Neural cell (in vitro differentiated cells): ENCODE data around the gene PRAF2. TPM values are rescaled to one million over a fixed set of nuclear protein-coding genes. Genes with fewer than 3 reads are reported as not detected.

Source experiments
- H2AFZ ChIP-seq: fragments of 200-600, 300-800 bp; sonication (generic), shearing (Covaris generic); 2 replicates; pipeline ENCODE4 v1.6.0; 2014; ENCODE audit warnings: low read depth, mild to moderate bottlenecking, antibody characterized with exemption, low read length, moderate library complexity
- H3F3A ChIP-seq: fragments of 200-600 bp; shearing (Covaris generic); 2 replicates; pipeline ENCODE4 v1.6.1; 2016; ENCODE audit warnings: mild to moderate bottlenecking, moderate library complexity, mixed read lengths, antibody characterized with exemption, low read length; ENCODE audit not compliant: insufficient read depth, poor library complexity, severe bottlenecking
- H3K27ac ChIP-seq: fragments of 200-600, 300-800 bp; sonication (generic), shearing (Covaris generic); 2 replicates; pipeline ENCODE4 v1.5.1; 2014; ENCODE audit warnings: mild to moderate bottlenecking, low read length, moderate library complexity
- H3K27me3 ChIP-seq: fragments of 300-800, 200-600 bp; sonication (generic), shearing (Covaris generic); 2 replicates; pipeline ENCODE4 v1.6.0; 2014; ENCODE audit warnings: mild to moderate bottlenecking, low read depth, low read length, moderate library complexity; ENCODE audit not compliant: insufficient read depth
- H3K36me3 ChIP-seq: fragments of 300-800, 200-600 bp; sonication (generic), shearing (Covaris generic); 2 replicates; pipeline ENCODE4 v1.5.1; 2014; ENCODE audit warnings: mild to moderate bottlenecking, antibody characterized with exemption, low read length, moderate library complexity; ENCODE audit not compliant: insufficient read depth
- H3K4me2 ChIP-seq: fragments of 300-800, 200-600 bp; sonication (generic), shearing (Covaris generic); 2 replicates; pipeline ENCODE4 v1.6.0; 2014; ENCODE audit warnings: mild to moderate bottlenecking, low read length
- H3K4me3 ChIP-seq: fragments of 300-800, 200-600 bp; sonication (generic), shearing (Covaris generic); 2 replicates; pipeline ENCODE4 v1.5.1; 2014; ENCODE audit warnings: mild to moderate bottlenecking, low read length, moderate library complexity
- H3K79me2 ChIP-seq: fragments of 200-600 bp; shearing (Covaris generic); replicated peaks from 2 replicates; pipeline ENCODE4 v1.6.0; 2014; ENCODE audit warnings: mild to moderate bottlenecking, low read length, moderate library complexity; ENCODE audit not compliant: insufficient read depth
- H3K9ac ChIP-seq: fragments of 300-800, 200-600 bp; sonication (generic), shearing (Covaris generic); 2 replicates; pipeline ENCODE4 v1.6.1; 2016; ENCODE audit warnings: mild to moderate bottlenecking, low read length, mixed read lengths
- H3K9me2 ChIP-seq: fragments of 200-600 bp; shearing (Covaris generic); 2 replicates; pipeline ENCODE4 v1.6.1; 2016; ENCODE audit warnings: mild to moderate bottlenecking, low read length, mixed read lengths; ENCODE audit not compliant: insufficient read depth
- H3K9me3 ChIP-seq: fragments of 200-600, 300-800 bp; sonication (generic), shearing (Covaris generic); 2 replicates; pipeline ENCODE4 v1.6.1; 2016; ENCODE audit warnings: mild to moderate bottlenecking, mixed run types, low read length, moderate library complexity, mixed read lengths
- H4K20me1 ChIP-seq: fragments of 200-600 bp; shearing (Covaris generic); 2 replicates; pipeline ENCODE4 v1.6.1; 2016; ENCODE audit warnings: mild to moderate bottlenecking, mixed run types; ENCODE audit not compliant: insufficient read depth
- EP300 ChIP-seq: fragments of 450-650 bp; conservative IDR thresholded peaks from 2 replicates; pipeline ENCODE4 v1.6.1; 2014; ENCODE audit warnings: antibody characterized with exemption, mild to moderate bottlenecking, moderate library complexity; ENCODE audit not compliant: poor library complexity, severe bottlenecking
- EZH2 ChIP-seq: fragments of 200-600, 300-800 bp; shearing (Covaris generic), sonication (generic); IDR thresholded peaks from 2 replicates; pipeline ENCODE4 v1.6.1; 2014; ENCODE audit warnings: antibody characterized with exemption, low read length, borderline replicate concordance, mild to moderate bottlenecking; ENCODE audit not compliant: insufficient read depth, poor library complexity, severe bottlenecking
- MXI1 ChIP-seq: fragments of 450-650 bp; conservative IDR thresholded peaks from 2 replicates; pipeline ENCODE4 v1.6.1; 2014; ENCODE audit warnings: antibody characterized with exemption, mild to moderate bottlenecking; ENCODE audit not compliant: poor library complexity, severe bottlenecking
- POLR2AphosphoS5 ChIP-seq: IDR thresholded peaks from 2 replicates; pipeline ENCODE4 v1.6.1; 2012
- RAD21 ChIP-seq: fragments of 450-650 bp; conservative IDR thresholded peaks from 2 replicates; pipeline ENCODE4 v1.6.1; 2014; ENCODE audit warnings: antibody characterized with exemption, mild to moderate bottlenecking, moderate library complexity
- SMC3 ChIP-seq: fragments of 450-650 bp; conservative IDR thresholded peaks from 2 replicates; pipeline ENCODE4 v1.6.1; 2014; ENCODE audit warnings: antibody characterized with exemption, mild to moderate bottlenecking, moderate library complexity; ENCODE audit not compliant: poor library complexity
- TAF1 ChIP-seq: IDR thresholded peaks from 2 replicates; pipeline ENCODE4 v1.6.1; 2012; ENCODE audit warnings: low read depth
- polyA plus RNA-seq: library from polyadenylated mRNA; depleted of rRNA; stranded (reverse); fragments of >200 nt; gene quantifications from 2 replicates; pipeline ENCODE4 v1.2.3, GENCODE V29; 2014
- TF ChIP-seq, protein P1 (sequence below): IDR thresholded peaks from 2 replicates; pipeline ENCODE4 v1.6.1; 2012; ENCODE audit warnings: borderline replicate concordance
- TF ChIP-seq, protein P2 (sequence below): fragments of 450-650 bp; IDR thresholded peaks from 2 replicates; pipeline ENCODE4 v1.5.1; 2014; ENCODE audit warnings: antibody characterized with exemption, mild to moderate bottlenecking, moderate library complexity; ENCODE audit not compliant: poor library complexity, severe bottlenecking

Gene PRAF2
- polyA plus RNA-seq, 1 donor from 2014 or later, result 7.3 TPM

DNA sequence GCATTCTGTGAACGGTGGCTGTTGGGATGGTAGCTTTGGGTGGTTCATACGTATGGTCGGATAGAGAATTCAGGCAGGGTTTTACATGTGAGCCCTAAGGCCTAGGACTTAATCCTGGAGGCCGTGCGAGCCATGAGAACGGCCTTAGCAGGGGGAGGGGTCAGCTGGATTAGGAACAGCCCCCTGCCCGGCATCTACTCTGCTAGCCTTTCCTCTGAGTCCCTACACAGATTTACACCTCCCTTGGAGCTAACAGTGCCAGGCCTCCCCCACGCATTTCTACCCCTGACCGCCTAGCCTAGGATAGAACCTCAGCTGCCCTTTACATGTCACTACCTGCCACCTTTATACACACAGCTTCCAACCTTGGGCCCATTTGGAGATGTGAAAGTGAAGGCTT lies 7.1 kb downstream of the PRAF2 start:
- H3K9me2 ChIP-seq, result no peaks in the 10 kb centered on the region
- no peaks in the 10 kb centered on the region for H3K9me3 ChIP-seq
- no peak overlapping the region for H3K4me2 ChIP-seq
- H3K27me3 ChIP-seq, result no peaks in the 10 kb centered on the region
- H3K9ac ChIP-seq, result no peak overlapping the region
- no peaks in the 10 kb centered on the region for H3K36me3 ChIP-seq
- H3K4me3 ChIP-seq, result no peak overlapping the region
- H4K20me1 ChIP-seq, result no peaks in the 10 kb centered on the region
- no peak overlapping the region for H3K27ac ChIP-seq
- H3F3A ChIP-seq, result no peaks in the 10 kb centered on the region
- H2AFZ ChIP-seq, result no peak overlapping the region
- no peaks in the 10 kb centered on the region for H3K79me2 ChIP-seq
- TF ChIP-seq EZH2 (no peak), EP300 (no peak), SMC3 (no peak), RAD21 (no peak), MXI1 (no peak), TAF1 (no peak), POLR2AphosphoS5 (no peak)
- TF ChIP-seq, protein P1, sequence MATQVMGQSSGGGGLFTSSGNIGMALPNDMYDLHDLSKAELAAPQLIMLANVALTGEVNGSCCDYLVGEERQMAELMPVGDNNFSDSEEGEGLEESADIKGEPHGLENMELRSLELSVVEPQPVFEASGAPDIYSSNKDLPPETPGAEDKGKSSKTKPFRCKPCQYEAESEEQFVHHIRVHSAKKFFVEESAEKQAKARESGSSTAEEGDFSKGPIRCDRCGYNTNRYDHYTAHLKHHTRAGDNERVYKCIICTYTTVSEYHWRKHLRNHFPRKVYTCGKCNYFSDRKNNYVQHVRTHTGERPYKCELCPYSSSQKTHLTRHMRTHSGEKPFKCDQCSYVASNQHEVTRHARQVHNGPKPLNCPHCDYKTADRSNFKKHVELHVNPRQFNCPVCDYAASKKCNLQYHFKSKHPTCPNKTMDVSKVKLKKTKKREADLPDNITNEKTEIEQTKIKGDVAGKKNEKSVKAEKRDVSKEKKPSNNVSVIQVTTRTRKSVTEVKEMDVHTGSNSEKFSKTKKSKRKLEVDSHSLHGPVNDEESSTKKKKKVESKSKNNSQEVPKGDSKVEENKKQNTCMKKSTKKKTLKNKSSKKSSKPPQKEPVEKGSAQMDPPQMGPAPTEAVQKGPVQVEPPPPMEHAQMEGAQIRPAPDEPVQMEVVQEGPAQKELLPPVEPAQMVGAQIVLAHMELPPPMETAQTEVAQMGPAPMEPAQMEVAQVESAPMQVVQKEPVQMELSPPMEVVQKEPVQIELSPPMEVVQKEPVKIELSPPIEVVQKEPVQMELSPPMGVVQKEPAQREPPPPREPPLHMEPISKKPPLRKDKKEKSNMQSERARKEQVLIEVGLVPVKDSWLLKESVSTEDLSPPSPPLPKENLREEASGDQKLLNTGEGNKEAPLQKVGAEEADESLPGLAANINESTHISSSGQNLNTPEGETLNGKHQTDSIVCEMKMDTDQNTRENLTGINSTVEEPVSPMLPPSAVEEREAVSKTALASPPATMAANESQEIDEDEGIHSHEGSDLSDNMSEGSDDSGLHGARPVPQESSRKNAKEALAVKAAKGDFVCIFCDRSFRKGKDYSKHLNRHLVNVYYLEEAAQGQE, result no peak
- TF ChIP-seq, protein P2, sequence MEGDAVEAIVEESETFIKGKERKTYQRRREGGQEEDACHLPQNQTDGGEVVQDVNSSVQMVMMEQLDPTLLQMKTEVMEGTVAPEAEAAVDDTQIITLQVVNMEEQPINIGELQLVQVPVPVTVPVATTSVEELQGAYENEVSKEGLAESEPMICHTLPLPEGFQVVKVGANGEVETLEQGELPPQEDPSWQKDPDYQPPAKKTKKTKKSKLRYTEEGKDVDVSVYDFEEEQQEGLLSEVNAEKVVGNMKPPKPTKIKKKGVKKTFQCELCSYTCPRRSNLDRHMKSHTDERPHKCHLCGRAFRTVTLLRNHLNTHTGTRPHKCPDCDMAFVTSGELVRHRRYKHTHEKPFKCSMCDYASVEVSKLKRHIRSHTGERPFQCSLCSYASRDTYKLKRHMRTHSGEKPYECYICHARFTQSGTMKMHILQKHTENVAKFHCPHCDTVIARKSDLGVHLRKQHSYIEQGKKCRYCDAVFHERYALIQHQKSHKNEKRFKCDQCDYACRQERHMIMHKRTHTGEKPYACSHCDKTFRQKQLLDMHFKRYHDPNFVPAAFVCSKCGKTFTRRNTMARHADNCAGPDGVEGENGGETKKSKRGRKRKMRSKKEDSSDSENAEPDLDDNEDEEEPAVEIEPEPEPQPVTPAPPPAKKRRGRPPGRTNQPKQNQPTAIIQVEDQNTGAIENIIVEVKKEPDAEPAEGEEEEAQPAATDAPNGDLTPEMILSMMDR, result no peak

DNA sequence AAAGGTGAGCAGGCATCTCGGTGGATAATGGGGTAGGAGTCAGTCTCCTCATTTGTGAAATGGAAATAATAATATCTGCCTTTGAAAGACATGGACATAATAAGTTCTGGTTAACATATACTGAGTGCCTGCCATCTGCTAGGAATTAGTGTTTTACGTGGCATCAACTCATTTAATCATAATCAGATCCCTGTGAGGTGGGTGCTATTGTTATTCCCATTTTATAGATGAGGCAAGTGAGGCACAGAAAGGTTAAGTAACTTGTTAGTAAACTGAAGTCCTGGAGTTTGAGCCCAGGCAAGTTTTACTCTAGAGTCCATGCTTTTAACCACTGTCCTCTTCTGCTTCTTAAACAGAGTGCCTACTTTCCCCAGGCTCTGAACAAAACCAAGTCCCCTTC lies 7.5 kb downstream of the PRAF2 start:
- no peaks in the 10 kb centered on the region for H3K79me2 ChIP-seq
- no peaks in the 10 kb centered on the region for H3K27me3 ChIP-seq
- H3K9me3 ChIP-seq, result no peaks in the 10 kb centered on the region
- H3K4me3 ChIP-seq, result no peak overlapping the region
- no peak for TF ChIP-seq TAF1
- TF ChIP-seq SMC3, result no peak
- no peak for TF ChIP-seq EP300
- TF ChIP-seq RAD21, result no peak
- no peak overlapping the region for H2AFZ ChIP-seq
- no peaks in the 10 kb centered on the region for H4K20me1 ChIP-seq
- no peak overlapping the region for H3K4me2 ChIP-seq
- no peak overlapping the region for H3K9ac ChIP-seq
- H3F3A ChIP-seq, result no peaks in the 10 kb centered on the region
- H3K36me3 ChIP-seq, result no peaks in the 10 kb centered on the region
- no peaks in the 10 kb centered on the region for H3K9me2 ChIP-seq
- H3K27ac ChIP-seq, result no peak overlapping the region

DNA sequence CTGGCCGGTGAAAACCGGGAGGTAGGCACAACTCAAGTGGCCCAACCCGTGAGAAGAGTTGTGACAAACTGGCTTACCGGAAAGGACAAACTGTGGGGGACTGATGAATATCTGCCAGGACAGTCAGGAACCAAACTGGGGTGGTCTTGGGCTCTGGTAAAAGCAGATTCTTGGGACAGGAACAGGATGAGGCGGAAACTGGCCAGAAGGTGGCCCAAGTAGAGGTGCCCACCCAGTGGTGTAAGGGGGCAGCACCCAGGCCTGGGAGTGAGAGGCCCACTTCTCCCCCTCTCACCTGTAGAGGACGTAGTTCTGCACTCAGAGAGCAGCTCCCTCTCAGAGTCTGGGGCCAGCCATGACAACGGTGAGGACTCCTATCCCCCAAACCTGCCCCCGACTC lies 9.1 kb downstream of the PRAF2 start:
- no peaks in the 10 kb centered on the region for H3K27me3 ChIP-seq
- TF ChIP-seq SMC3 (no peak), TAF1 (no peak), RAD21 (no peak), POLR2AphosphoS5 (no peak), MXI1 (no peak), EZH2 (no peak)
- TF ChIP-seq, protein P1, result no peak
- TF ChIP-seq, protein P2, result no peak
- H4K20me1 ChIP-seq, result no peaks in the 10 kb centered on the region
- H3K9me3 ChIP-seq, result no peaks in the 10 kb centered on the region
- H3K27ac ChIP-seq, result no peak overlapping the region
- H3K4me3 ChIP-seq, result no peak overlapping the region
- no peak overlapping the region for H3K9ac ChIP-seq
- H3K4me2 ChIP-seq, result no peak overlapping the region
- no peaks in the 10 kb centered on the region for H3K36me3 ChIP-seq
- H3K9me2 ChIP-seq, result no peaks in the 10 kb centered on the region
- H3F3A ChIP-seq, result no peaks in the 10 kb centered on the region
- no peak overlapping the region for H2AFZ ChIP-seq
- no peaks in the 10 kb centered on the region for H3K79me2 ChIP-seq
